Subcutaneous adipose tissue (tissue), 4 donors: ENCODE data around the gene HSPA6. TPM values are rescaled to one million over a fixed set of nuclear protein-coding genes. Genes with fewer than 3 reads are reported as not detected.

Experiments
- total RNA-seq, 4 donors: library from RNA; depleted of rRNA; stranded (reverse); fragments of >200 nt; gene quantifications; one replicate each; pipeline ENCODE4 v1.1.0, GENCODE V29; 2016
- TF ChIP-seq, protein P1 (sequence below): fragments of 450-650 bp; IDR thresholded peaks from one replicate; pipeline ENCODE4 v1.5.1; 2016; ENCODE audit warnings: low read depth, mild to moderate bottlenecking, control low read depth, antibody characterized with exemption, moderate library complexity

Gene HSPA6
- total RNA-seq, 4 donors from 2014 or later = 3.6 to 10.2 (median 6.1) TPM

DNA sequence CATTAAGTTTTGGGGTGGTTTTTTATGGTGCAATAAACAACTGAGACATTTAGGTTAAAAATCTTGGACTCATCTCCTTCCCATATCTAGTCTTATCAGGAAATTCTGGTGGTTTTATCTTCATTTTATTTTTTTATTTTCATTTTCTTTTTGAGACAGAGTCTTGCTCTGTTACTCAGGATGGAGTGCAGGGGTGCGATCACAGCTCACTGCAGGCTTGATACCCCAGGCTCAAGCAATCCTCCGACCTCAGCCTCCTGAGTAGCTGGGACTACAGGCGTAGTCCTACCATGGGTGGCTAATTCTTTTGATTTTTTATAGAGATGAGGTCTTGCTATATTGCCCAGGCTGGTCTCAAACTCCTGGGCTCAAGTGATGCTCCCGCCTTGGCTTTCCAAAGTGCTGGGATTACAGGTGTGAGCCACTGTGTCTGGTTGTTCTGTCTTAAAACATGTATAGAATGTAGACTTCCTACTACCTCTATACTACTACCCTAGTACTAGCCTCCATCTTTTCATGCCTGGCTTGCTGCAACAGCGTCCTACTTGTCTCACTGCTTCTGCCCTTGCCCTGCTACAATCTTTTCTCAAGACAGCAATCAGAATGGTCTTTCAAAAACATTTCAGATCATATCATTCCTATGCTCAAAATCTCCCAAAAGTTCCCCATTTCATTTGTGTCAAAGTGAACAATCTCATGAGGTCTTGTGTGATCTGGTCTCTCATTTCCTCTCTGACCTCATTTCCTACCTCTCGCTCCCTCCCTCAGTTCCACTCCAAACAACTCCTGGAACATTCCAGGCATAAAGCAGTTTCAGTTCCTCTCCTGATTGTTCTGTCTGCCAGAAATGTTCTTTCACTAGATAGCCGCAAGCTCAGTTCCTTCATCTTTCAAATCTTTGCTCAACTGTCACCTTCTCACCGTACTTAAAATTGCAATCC lies 25.0 kb upstream of the HSPA6 start:
- TF ChIP-seq, protein P1, sequence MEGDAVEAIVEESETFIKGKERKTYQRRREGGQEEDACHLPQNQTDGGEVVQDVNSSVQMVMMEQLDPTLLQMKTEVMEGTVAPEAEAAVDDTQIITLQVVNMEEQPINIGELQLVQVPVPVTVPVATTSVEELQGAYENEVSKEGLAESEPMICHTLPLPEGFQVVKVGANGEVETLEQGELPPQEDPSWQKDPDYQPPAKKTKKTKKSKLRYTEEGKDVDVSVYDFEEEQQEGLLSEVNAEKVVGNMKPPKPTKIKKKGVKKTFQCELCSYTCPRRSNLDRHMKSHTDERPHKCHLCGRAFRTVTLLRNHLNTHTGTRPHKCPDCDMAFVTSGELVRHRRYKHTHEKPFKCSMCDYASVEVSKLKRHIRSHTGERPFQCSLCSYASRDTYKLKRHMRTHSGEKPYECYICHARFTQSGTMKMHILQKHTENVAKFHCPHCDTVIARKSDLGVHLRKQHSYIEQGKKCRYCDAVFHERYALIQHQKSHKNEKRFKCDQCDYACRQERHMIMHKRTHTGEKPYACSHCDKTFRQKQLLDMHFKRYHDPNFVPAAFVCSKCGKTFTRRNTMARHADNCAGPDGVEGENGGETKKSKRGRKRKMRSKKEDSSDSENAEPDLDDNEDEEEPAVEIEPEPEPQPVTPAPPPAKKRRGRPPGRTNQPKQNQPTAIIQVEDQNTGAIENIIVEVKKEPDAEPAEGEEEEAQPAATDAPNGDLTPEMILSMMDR = no peak

GRCh38 chr1:161501234-161501633 lies 23.1 kb upstream of the HSPA6 start:
- TF ChIP-seq, protein P1 = no peak

DNA sequence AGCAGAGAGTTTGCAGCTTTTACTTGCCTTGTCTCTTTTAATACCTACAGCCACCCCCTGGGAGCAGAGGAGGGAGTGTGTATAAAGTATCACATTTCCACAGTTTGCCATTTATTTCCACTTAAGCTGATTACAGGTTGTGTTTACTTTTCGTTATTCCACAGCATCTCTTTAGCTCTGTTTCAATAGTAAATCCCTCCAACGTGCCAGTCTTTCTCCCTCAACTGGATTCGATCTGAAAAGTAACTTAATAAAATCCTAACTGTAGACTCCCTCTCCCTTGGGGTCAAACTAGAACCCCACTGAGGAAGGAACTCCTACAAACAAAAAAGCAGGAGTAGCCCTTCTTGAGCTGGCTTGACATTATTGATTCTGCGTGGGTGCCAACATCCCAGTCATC lies 22.2 kb upstream of the HSPA6 start:
- TF ChIP-seq, protein P1 = no peak

DNA sequence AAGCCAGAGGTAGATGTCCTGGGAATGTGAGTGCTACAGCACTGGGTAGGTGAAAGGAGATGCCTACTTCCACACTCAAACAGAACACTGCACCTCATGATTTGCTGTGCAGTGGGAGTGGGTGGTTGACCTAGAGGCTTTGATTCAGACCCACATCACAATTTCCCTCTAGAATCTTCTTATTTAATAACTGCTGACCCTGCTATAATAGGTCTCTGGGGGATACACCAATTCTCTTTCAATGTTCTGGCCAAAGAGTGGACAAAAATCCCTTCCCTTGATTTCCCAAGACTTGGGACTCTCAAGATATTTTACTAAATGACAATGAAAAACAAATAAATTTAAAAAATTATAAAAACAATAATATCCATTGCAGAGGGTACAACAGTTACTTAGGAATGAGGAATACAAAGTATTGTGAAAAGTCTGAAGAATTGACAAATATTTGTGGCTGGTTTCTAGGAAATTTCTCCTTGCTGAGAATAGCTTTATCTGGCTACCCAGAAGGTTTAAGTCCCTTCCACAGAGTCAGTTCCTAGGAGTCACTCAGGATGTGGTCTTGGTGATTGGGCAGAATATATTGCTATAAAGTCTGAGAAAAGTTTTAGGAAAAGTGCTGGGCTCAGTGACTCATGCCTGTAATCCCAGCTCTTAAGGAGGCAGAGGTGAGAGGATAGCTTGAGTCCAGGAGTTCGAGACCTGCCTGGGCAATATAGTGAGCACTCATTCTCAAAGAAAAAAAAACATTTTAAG lies 21.5 kb upstream of the HSPA6 start:
- TF ChIP-seq, protein P1 = no peak

GRCh38 chr1:161503394-161503748 lies 21.0 kb upstream of the HSPA6 start:
- TF ChIP-seq, protein P1 = no peak

GRCh38 chr1:161505686-161506085 lies 18.7 kb upstream of the HSPA6 start:
- TF ChIP-seq, protein P1 = no peak
